ENCODE data around the gene FN1.
"Not testable (repeated sequence)": the region's sequence is repeated elsewhere in the genome, so short reads cannot be mapped to it uniquely, and the experiment has no call there.

The FN1 gene

GRCh38 chr2:215332872-215333595 lies 102.8 kb downstream of the FN1 start:
- DNase-seq (ENCODE audit: low read depth), result no peak

DNA sequence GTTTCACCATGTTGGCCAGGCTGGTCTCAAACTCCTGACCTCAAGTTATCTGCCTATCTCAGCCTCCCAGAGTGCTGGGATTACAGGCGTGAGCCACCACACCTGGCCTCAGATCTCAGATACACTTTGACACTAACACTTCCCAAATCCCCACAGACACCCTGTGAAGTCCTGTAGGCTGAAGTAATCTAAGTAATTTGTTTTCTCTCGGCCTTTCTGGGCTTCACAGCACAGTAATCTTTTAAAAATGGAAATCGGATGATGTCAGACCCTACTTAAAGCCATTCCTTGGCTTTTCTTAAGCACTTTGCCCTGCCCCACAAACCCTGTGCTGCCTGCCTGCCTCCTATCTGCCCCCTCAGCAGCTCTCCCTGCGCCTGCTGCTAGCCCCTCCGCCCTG lies 107.8 kb downstream of the FN1 start:
- DNase-seq (ENCODE audit: low read depth), result no peak

DNA sequence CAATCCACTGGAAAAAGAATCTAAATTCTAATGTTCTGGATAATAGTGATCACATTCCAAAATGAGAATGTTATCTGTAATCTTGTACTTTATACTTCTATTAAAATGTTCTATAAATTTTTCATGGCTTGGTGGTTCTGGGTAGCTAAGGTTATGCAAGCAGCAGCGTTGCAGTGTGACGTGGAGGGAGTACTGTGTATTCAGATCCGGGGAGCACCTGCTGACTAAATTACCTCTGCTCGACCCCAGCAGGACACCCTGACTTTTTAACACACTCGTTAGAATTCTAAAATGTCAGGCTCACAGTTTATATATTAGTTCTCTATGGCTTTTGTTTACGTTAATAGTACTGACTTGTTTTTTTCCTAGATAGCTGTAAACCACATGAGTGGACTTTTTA lies 111.1 kb downstream of the FN1 start:
- no peak for DNase-seq (ENCODE audit: low read depth)

DNA sequence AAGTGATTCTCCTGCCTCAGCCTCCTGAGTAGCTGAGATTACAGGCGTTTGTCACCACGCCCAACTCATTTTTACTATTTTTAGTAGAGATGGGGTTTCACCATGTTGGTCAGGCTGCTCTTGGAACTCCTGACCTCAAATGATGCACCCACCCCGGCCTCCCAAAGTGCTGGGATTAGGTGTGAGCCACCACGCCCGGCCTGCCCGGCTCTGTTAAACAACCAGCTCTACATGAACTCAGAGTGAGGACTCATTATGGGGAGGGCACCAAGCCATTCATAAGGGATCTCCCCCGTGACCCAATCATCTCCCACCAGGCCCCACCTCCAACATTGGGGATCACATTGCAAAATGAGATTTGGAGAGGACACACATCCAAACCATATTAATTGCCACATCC lies 115.2 kb downstream of the FN1 start:
- DNase-seq (ENCODE audit: low read depth), result no peak

- DNase-seq (ENCODE audit: low read depth), result no peak
Measured at GRCh38 chr2:215320102-215320501, 115.8 kb downstream of the FN1 start.

- DNase-seq (ENCODE audit: low read depth), result no peak
Measured at GRCh38 chr2:215319500-215319899, 116.4 kb downstream of the FN1 start.

DNA sequence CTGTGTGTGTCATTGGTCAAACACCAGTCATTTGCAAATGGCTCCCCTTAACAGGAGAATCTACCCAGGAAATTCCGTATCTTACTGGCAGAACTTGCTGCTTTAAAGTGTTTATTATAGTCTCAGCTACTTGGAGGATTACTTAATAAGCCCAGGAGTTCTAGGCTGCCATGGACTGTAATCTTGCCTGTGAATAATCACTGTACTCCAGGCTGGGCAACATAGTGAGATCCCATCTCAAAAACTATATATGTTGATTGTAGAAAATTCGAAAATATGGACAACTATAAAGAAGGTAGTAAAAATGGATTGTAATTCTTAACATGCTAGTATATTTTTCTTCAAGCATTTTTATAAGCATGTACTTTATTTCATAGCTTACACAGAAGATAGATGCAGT lies 119.5 kb downstream of the FN1 start:
- DNase-seq (ENCODE audit: low read depth), result no peak

DNA sequence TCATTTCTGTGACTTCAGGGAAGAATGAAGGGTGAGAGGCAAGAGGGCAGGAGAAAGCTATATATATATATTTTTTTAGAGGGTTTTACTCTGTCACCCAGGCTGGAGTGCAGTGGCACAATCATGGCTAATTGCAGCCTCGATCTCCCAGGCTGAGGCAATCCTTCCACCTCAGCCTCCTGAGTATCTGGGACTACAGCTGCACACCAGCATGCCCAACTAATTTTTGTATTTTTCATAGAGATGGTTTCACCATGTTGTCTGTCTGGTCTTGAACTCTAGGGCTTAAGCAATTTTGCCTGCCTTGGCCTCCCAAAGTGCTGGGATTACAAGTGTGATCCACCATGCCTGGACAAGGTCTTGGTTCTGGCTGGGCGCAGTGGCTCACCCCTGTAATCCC lies 120.6 kb downstream of the FN1 start:
- DNase-seq (ENCODE audit: low read depth), result no peak

GRCh38 chr2:215314896-215315295 lies 121.0 kb downstream of the FN1 start:
- DNase-seq (ENCODE audit: low read depth), result no peak

DNA sequence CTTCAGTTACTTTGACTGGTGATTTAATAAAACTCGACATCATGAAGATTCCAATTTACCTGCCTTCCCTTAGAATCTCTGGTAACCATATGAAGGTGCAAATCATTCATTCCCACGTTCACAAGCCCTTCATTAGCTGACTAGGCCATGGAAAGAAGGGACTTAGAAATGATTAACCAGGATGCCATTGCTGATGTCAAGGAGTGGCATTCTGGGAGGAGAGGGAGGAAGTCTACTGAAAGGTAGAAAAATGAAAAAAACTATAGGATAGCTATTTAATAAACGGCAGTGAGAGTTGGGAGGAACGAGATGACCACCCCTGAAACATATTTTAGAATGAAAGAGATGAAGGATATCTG lies 122.6 kb downstream of the FN1 start:
- no peak for DNase-seq (ENCODE audit: low read depth)

GRCh38 chr2:215311625-215312396 lies 124.1 kb downstream of the FN1 start, which contains the start of gene ATIC:
TSS of gene ATIC (plus strand) at chr2:215312059. CDS start at chr2:215312143, 84 bp downstream.
- DNase-seq (ENCODE audit: low read depth), result peak; percentile 59

GRCh38 chr2:215311259-215311624 lies 124.6 kb downstream of the FN1 start:
- not testable (repeated sequence) for DNase-seq (ENCODE audit: low read depth)
